Mesothelial cell of epicardium (in vitro differentiated cells): ENCODE results near the gene RDH12. TPM values are rescaled to one million over a fixed set of nuclear protein-coding genes. Genes with fewer than 3 reads are reported as not detected.

Source experiments
- DNase-seq, 2 experiments: peaks; one replicate each; pipeline ENCODE4 v3.0.0; 2021; ENCODE audit warnings: low spot score in 2 of 2; ENCODE audit not compliant: unreplicated experiment in 2 of 2
- H3K27ac Mint-ChIP-seq: 2 replicates; pipeline ENCODE4 v1.8.0; 2021; ENCODE audit warnings: mixed read lengths
- H3K27me3 Mint-ChIP-seq: 2 replicates; pipeline ENCODE4 v1.8.0; 2021; ENCODE audit warnings: low read depth, mixed read lengths
- H3K36me3 Mint-ChIP-seq: 2 replicates; pipeline ENCODE4 v1.8.0; 2021; ENCODE audit warnings: mixed read lengths
- H3K4me1 Mint-ChIP-seq: 2 replicates; pipeline ENCODE4 v1.8.0; 2021; ENCODE audit warnings: mixed read lengths
- H3K4me3 Mint-ChIP-seq: 2 replicates; pipeline ENCODE4 v1.8.0; 2021; ENCODE audit warnings: mild to moderate bottlenecking, moderate library complexity, mixed read lengths
- H3K9me3 Mint-ChIP-seq: 2 replicates; pipeline ENCODE4 v1.8.0; 2021; ENCODE audit warnings: mixed read lengths
- total RNA-seq: library from RNA; stranded (reverse); gene quantifications from 3 replicates; pipeline ENCODE4 v1.2.1, GENCODE V29; 2021
- TF ChIP-seq, protein P1 (sequence below): fragments of 200-600 bp; sonication (generic); IDR thresholded peaks from one replicate; pipeline ENCODE4 v1.5.0; 2021; ENCODE audit warnings: antibody characterized with exemption; ENCODE audit not compliant: unreplicated experiment

RDH12 gene
- total RNA-seq, 1 donor from 2014 or later, result not detected

DNA sequence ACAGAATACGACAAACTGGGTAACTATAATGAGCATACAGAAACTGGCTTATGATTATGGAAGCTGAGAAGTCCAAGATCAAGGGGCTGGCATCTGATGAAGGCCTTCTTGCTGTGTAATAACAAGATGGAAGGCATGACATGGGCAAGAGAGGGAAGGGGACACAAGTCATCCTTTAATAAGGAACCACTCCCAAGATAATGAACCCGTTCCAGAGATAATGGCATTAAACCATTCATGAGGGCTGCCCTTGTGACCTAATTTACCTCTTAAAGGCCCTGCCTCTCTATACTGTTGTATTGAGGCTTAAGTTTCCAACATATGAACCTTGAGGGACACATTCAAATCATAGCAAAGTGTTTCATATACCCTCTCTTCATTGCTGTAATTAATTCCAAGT, 22.7 kb upstream of the RDH12 start:
- no peak for DNase-seq
- Mint-ChIP-seq H3K36me3 (peaks cover 25% of the 10 kb centered on the region), H3K9me3 (no peaks in the 10 kb centered on the region), H3K4me3 (no peak overlapping the region), H3K27me3 (no peaks in the 10 kb centered on the region), H3K27ac (no peak overlapping the region), H3K4me1 (peaks cover 4% of the 10 kb centered on the region)
- TF ChIP-seq, protein P1, sequence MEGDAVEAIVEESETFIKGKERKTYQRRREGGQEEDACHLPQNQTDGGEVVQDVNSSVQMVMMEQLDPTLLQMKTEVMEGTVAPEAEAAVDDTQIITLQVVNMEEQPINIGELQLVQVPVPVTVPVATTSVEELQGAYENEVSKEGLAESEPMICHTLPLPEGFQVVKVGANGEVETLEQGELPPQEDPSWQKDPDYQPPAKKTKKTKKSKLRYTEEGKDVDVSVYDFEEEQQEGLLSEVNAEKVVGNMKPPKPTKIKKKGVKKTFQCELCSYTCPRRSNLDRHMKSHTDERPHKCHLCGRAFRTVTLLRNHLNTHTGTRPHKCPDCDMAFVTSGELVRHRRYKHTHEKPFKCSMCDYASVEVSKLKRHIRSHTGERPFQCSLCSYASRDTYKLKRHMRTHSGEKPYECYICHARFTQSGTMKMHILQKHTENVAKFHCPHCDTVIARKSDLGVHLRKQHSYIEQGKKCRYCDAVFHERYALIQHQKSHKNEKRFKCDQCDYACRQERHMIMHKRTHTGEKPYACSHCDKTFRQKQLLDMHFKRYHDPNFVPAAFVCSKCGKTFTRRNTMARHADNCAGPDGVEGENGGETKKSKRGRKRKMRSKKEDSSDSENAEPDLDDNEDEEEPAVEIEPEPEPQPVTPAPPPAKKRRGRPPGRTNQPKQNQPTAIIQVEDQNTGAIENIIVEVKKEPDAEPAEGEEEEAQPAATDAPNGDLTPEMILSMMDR, result no peak

DNA sequence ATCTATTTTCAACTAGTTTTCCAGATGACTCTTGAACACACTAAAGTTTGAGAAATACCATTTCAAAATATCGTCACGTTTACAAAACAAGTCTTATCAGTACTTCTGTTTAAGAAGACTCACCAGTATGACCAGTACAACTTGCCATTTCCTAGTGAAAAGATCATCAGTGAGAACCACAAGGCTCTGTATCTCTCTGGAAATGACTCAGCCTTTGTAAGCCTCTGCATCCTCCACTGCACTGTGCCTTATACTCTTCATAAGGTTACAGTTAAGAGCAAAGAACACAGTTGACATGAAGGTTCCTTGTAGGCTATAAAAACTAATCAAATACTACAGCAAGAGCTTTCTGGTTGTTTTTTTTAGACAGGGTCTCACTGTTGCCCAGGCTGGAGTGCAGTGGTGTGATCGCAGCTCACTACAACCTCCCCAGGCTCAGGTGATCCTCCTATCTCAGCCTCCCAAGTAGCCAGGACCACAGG, 21.5 kb upstream of the RDH12 start:
- Mint-ChIP-seq H3K27me3 (no peaks in the 10 kb centered on the region), H3K4me3 (no peak overlapping the region), H3K36me3 (peaks cover 33% of the 10 kb centered on the region), H3K4me1 (peaks cover 6% of the 10 kb centered on the region), H3K27ac (no peak overlapping the region), H3K9me3 (no peaks in the 10 kb centered on the region)
- no peak for DNase-seq
- TF ChIP-seq, protein P1, result no peak

DNA sequence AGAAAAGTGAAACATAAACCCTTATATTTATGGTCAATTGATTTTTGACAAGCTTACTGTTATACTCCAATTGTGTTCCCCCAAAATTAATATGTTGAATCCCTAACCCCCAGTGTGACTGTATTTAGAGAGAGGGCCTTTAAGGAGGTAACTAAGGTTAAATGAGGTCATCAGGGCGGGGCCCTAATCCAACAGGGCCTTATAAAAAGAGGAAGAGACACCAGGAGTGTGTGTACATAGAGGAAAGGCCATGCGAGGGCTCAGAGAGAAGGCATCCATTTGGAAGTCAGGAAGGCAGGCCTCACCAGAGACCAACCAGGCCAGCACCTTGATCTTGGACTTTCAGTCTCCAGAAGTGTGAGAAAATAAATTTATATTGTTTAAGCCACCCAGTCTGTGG, 20.7 kb upstream of the RDH12 start:
- Mint-ChIP-seq H3K27ac (no peak overlapping the region), H3K36me3 (peaks cover 39% of the 10 kb centered on the region)
- TF ChIP-seq, protein P1, result no peak

DNA sequence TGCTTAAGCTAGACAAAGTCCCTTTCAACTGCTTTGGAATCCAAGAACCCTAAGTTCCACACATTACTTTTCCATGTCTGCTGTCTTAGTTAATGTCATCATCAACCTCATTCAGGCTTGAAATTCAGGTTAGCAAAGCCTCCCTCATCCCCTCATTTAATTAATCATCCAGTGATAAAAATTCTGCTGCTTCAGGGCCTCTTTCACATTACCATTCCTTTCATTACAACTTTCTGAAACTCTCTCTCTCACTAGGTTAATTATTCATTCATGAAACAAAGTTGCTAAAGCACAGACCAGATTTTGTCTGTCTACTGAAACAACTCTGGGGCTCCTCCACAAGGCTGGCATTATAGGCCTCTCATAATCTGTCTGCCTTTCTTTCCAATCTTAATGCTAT, 17.8 kb upstream of the RDH12 start:
- H3K36me3 Mint-ChIP-seq, result peaks cover 53% of the 10 kb centered on the region
- H3K27me3 Mint-ChIP-seq, result no peaks in the 10 kb centered on the region
- H3K9me3 Mint-ChIP-seq, result no peaks in the 10 kb centered on the region
- H3K4me3 Mint-ChIP-seq, result no peak overlapping the region
- TF ChIP-seq, protein P1, result no peak
- DNase-seq, result no peak
- H3K4me1 Mint-ChIP-seq, result peaks cover 6% of the 10 kb centered on the region
- H3K27ac Mint-ChIP-seq, result peak overlapping the region; percentile 33

More for the DNA sequence above, 20.7 kb upstream of the RDH12 start:
- DNase-seq, result no peak
- Mint-ChIP-seq H3K27me3 (no peaks in the 10 kb centered on the region), H3K4me1 (peaks cover 6% of the 10 kb centered on the region), H3K9me3 (no peaks in the 10 kb centered on the region), H3K4me3 (no peak overlapping the region)

DNA sequence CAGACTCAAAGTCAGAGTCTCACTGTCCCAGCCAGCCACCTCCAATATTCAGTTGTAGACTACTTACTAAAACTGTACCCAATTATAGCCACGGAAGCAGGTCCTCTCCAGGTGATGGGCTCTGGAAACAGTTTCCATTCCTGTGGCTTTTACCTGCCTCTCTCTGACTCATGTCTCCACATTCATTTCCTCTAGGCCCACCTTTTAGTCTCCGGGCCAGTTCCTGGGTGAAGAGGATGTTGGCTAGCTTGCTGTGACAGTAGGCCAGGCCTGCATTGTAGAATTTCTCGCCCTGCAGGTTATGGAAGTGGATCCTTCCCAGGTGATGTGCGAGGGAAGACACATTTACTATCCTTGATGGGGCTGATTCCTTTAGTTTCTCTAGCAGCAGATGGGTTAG, 11.7 kb upstream of the RDH12 start:
- Mint-ChIP-seq H3K9me3 (no peaks in the 10 kb centered on the region), H3K36me3 (peaks cover 52% of the 10 kb centered on the region), H3K4me3 (no peak overlapping the region)

More for the DNA sequence above, 11.7 kb upstream of the RDH12 start:
- Mint-ChIP-seq H3K27ac (no peak overlapping the region), H3K4me1 (peaks cover 17% of the 10 kb centered on the region), H3K27me3 (no peaks in the 10 kb centered on the region)
- DNase-seq, result no peak
- TF ChIP-seq, protein P1, result no peak
